HL-60/S4 treated with phorbol 12-myristate 13-acetate at 8.2 ng/mL for 4 days and 3 days (cell line): ENCODE measurements around the gene APOL5.
"Not testable (repeated sequence)": the region's sequence is repeated elsewhere in the genome, so short reads cannot be mapped to it uniquely, and the experiment has no call there.

Experiments
- in situ Hi-C: fragments of 300-500 bp; cut with MboI; formaldehyde crosslinking; loops from 2 replicates; pipeline ENCODE4 v1.15.0; 2022; ENCODE audit warnings: low sequenced_read_pairs

APOL5 gene

GRCh38 chr22:35717572-35717971 is at the start of gene APOL5:
APOL5 (plus strand) TSS chr22:35717872; CDS start chr22:35717872, 0 bp downstream.
- in situ Hi-C loops: no loop called here

GRCh38 chr22:35674335-35674734 is 43.3 kb upstream of the APOL5 start:
- in situ Hi-C loops: no loop called here

- in situ Hi-C loops: not testable (repeated sequence)
Observed at GRCh38 chr22:35676065-35676464, 41.6 kb upstream of the APOL5 start.

GRCh38 chr22:35677460-35678187 is 40.0 kb upstream of the APOL5 start:
- in situ Hi-C loops: no loop called here

- in situ Hi-C loops: no loop called here
Observed at GRCh38 chr22:35678836-35679235, 38.8 kb upstream of the APOL5 start.

GRCh38 chr22:35679492-35679891 is 38.2 kb upstream of the APOL5 start:
- in situ Hi-C loops: not testable (repeated sequence)

GRCh38 chr22:35681454-35682052 is 36.1 kb upstream of the APOL5 start:
- in situ Hi-C loops: no loop called here

- in situ Hi-C loops: no loop called here
Observed at GRCh38 chr22:35683560-35683959, 34.1 kb upstream of the APOL5 start.

- in situ Hi-C loops: no loop called here
Observed at GRCh38 chr22:35684270-35684700, 33.4 kb upstream of the APOL5 start.

GRCh38 chr22:35684732-35685131 is 32.9 kb upstream of the APOL5 start:
- in situ Hi-C loops: no loop called here

GRCh38 chr22:35685731-35686130 is 31.9 kb upstream of the APOL5 start:
- in situ Hi-C loops: no loop called here

GRCh38 chr22:35686298-35686697 is 31.4 kb upstream of the APOL5 start:
- in situ Hi-C loops: no loop called here

- in situ Hi-C loops: no loop called here
Observed at GRCh38 chr22:35687461-35687860, 30.2 kb upstream of the APOL5 start.

GRCh38 chr22:35688913-35689675 is 28.6 kb upstream of the APOL5 start:
- in situ Hi-C loops: no loop called here

- in situ Hi-C loops: no loop called here
Observed at GRCh38 chr22:35690001-35690400, 27.7 kb upstream of the APOL5 start.

GRCh38 chr22:35695202-35695601 is 22.5 kb upstream of the APOL5 start:
- in situ Hi-C loops: no loop called here

- in situ Hi-C loops: no loop called here
Observed at GRCh38 chr22:35697142-35697541, 20.5 kb upstream of the APOL5 start.

- in situ Hi-C loops: not testable (repeated sequence)
Observed at GRCh38 chr22:35699852-35700251, 17.8 kb upstream of the APOL5 start.

- in situ Hi-C loops: no loop called here
Observed at GRCh38 chr22:35703861-35704584, 13.6 kb upstream of the APOL5 start.

GRCh38 chr22:35705141-35705540 is 12.5 kb upstream of the APOL5 start:
- in situ Hi-C loops: no loop called here

GRCh38 chr22:35708453-35708852 is 9.2 kb upstream of the APOL5 start:
- in situ Hi-C loops: no loop called here
